NB4 (cell line): Measurements from ENCODE around the gene KIAA0040.

Experiments
- MYC ChIP-seq: IDR thresholded peaks from 2 replicates; pipeline ENCODE4 v1.6.1; 2011; ENCODE audit warnings: low read depth, low read length
- POLR2A ChIP-seq: IDR thresholded peaks from 2 replicates; pipeline ENCODE4 v1.6.1; 2011; ENCODE audit warnings: mild to moderate bottlenecking; ENCODE audit not compliant: insufficient read length; ENCODE audit errors: extremely low read depth
- TF ChIP-seq, protein P1 (sequence below): IDR thresholded peaks from one replicate; pipeline ENCODE4 v1.5.1; 2012; ENCODE audit warnings: low read depth, low read length
- TF ChIP-seq, protein P2 (sequence below): IDR thresholded peaks from 2 replicates; pipeline ENCODE4 v1.6.1; 2011; ENCODE audit warnings: low read depth, low read length

- TF ChIP-seq POLR2A (no peak), MYC (no peak)
- TF ChIP-seq, protein P1, sequence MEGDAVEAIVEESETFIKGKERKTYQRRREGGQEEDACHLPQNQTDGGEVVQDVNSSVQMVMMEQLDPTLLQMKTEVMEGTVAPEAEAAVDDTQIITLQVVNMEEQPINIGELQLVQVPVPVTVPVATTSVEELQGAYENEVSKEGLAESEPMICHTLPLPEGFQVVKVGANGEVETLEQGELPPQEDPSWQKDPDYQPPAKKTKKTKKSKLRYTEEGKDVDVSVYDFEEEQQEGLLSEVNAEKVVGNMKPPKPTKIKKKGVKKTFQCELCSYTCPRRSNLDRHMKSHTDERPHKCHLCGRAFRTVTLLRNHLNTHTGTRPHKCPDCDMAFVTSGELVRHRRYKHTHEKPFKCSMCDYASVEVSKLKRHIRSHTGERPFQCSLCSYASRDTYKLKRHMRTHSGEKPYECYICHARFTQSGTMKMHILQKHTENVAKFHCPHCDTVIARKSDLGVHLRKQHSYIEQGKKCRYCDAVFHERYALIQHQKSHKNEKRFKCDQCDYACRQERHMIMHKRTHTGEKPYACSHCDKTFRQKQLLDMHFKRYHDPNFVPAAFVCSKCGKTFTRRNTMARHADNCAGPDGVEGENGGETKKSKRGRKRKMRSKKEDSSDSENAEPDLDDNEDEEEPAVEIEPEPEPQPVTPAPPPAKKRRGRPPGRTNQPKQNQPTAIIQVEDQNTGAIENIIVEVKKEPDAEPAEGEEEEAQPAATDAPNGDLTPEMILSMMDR = no peak
- TF ChIP-seq, protein P2, sequence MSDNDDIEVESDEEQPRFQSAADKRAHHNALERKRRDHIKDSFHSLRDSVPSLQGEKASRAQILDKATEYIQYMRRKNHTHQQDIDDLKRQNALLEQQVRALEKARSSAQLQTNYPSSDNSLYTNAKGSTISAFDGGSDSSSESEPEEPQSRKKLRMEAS = no peak
Observed at GRCh38 chr1:175157200-175157599, 35.4 kb downstream of the KIAA0040 start.
